AG04449 (cell line): ENCODE measurements around the gene FILIP1L.

Source experiments
- CTCF ChIA-PET: fragments of 350-600 bp; formaldehyde crosslinking; extraction: SDS; loops from one replicate; lab custom pipeline; 2021; ENCODE audit warnings: antibody characterized with exemption; lab: Yijun Ruan, JAX
- POLR2A ChIA-PET: fragments of 400-600, 350-600 bp; formaldehyde crosslinking; extraction: SDS; loops from one replicate; lab custom pipeline; 2020; ENCODE audit warnings: antibody characterized with exemption, inconsistent platforms; lab: Yijun Ruan, JAX
- DNase-seq: peaks from one replicate; pipeline ENCODE4 v3.0.0-alpha.2; 2010; ENCODE audit warnings: low read depth, low spot score
- H3K4me3 ChIP-seq: 2 replicates; pipeline ENCODE4 v1.5.1; 2011; ENCODE audit warnings: low read depth, mild to moderate bottlenecking, control low read depth, low read length
- CTCF ChIP-seq: IDR thresholded peaks from one replicate; pipeline ENCODE4 v1.5.1; 2011; ENCODE audit warnings: mild to moderate bottlenecking, moderate library complexity, low read length, control low read depth, inconsistent platforms; ENCODE audit not compliant: insufficient read depth; ENCODE audit errors: missing control alignments

The FILIP1L gene

GRCh38 chr3:100033184-100033583, 81.1 kb downstream of the FILIP1L start:
- ChIA-PET POLR2A (interaction anchor here (0.9 to 1.2 kb wide), 2 partner anchors 187 to 236 kb away, joined by 3 to 4 read pairs; no protein-coding TSS in a partner anchor), CTCF (interaction anchor here (0.9 to 1.6 kb wide), 2 partner anchors 17 to 199 kb away, joined by 3 to 4 read pairs; no protein-coding TSS in a partner anchor)
- TF ChIP-seq CTCF, result no peak
- no peak overlapping the region for H3K4me3 ChIP-seq
- DNase-seq, result peak; percentile 82

- peak; percentile 63 for DNase-seq
- CTCF ChIA-PET, result interaction anchor here (0.9 to 1.6 kb wide), 6 partner anchors 9 to 201 kb away, joined by 3 to 4 read pairs (median 3); no protein-coding TSS in a partner anchor
- TF ChIP-seq CTCF, result no peak
- H3K4me3 ChIP-seq, result no peak overlapping the region
- POLR2A ChIA-PET, result interaction anchor here (0.8 to 1.0 kb wide), 2 partner anchors 14 to 94 kb away, joined by 3 read pairs; no protein-coding TSS in a partner anchor
These were observed 82.1 kb downstream of the FILIP1L start for GRCh38 chr3:100032243-100032642.

DNA sequence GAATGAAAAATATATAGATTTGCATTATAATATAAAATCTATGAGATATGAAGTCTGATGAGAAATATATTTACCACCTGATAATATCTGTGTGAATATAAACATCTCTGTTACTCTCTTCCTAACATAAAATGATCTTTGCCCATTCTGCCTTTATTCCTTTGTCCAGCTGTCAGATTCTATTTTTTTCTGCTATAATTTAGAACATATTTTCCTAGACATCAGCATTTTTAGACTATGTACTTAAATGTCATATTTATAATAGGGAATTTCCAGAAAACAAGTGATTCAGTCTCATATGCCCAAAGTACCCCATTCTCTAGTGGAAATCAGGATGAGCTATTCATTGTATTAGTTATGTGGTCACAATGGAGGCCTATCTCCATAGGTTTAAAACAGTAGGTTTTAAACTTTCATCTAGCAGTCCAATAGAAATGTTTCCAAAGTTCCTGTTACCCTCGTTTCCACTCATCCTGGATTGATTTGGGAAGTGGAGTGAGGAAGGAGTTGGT, 83.3 kb downstream of the FILIP1L start:
- DNase-seq, result no peak
- ChIA-PET CTCF (interaction anchor here (1.1 to 3.1 kb wide), 3 partner anchors 10 to 187 kb away, joined by 3 to 12 read pairs (median 3); no protein-coding TSS in a partner anchor), POLR2A (no interaction called here)
- TF ChIP-seq CTCF, result no peak
- no peak overlapping the region for H3K4me3 ChIP-seq

DNA sequence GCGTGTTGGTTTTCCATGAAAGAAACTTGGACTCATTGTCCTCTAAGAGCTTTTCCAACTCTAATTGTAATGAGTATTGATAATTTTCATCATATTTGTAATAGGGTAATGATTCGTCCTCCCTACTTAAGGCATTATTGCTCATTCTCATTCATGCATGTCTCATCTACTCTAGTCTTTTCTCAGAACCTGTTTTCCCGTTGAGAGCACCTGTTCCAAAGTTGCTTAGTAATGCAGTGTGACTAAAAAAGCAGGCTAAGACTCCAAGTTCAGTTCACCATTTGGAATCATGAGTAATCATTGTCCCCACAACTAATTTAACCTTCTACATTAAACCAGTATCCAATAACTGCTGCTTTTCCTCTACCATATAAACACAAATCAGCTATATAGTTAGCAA, 84.0 kb downstream of the FILIP1L start:
- CTCF ChIA-PET, result interaction anchor here (0.9 to 3.1 kb wide), 5 partner anchors 10 to 199 kb away, joined by 3 to 12 read pairs (median 3); no protein-coding TSS in a partner anchor
- H3K4me3 ChIP-seq, result no peak overlapping the region
- no peak for TF ChIP-seq CTCF
- no peak for DNase-seq
- POLR2A ChIA-PET, result no interaction called here

DNA sequence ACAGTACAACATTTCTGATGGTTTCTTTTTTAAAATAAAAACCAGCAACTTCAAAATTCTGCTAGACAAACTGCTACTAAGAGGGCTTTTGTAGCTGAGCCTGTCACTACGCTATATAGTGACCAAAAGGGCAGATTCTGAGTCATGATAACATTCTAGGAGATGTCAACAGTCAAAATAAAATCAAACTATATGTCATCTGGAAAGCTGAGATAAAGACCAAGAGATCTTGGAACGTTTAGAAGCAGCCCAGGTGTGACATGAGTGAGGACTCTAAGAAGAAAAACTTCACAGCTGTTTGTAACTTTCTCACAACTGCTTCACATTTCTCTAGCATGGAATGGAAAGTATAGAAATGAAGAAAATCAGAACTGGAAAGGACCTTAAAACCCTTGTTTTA, 84.6 kb downstream of the FILIP1L start:
- no peak for TF ChIP-seq CTCF
- CTCF ChIA-PET, result interaction anchor here (0.9 to 3.1 kb wide), 6 partner anchors 11 to 198 kb away, joined by 3 to 12 read pairs (median 4); no protein-coding TSS in a partner anchor
- POLR2A ChIA-PET, result no interaction called here
- no peak overlapping the region for H3K4me3 ChIP-seq
- DNase-seq, result no peak

GRCh38 chr3:100029052-100029451, 85.2 kb downstream of the FILIP1L start:
- DNase-seq, result no peak
- CTCF ChIA-PET, result interaction anchor here (1.1 to 3.1 kb wide), 4 partner anchors 11 to 185 kb away, joined by 3 to 12 read pairs (median 4); no protein-coding TSS in a partner anchor
- H3K4me3 ChIP-seq, result no peak overlapping the region
- POLR2A ChIA-PET, result no interaction called here
- TF ChIP-seq CTCF, result no peak
